Retinal pigment epithelial cell (primary cell): ENCODE data around the gene EXOSC7.
"Not testable (repeated sequence)": the region's sequence is repeated elsewhere in the genome, so short reads cannot be mapped to it uniquely, and the experiment has no call there.

Experiments
- DNase-seq: peaks from one replicate; pipeline ENCODE4 v3.0.0-alpha.2; 2010; ENCODE audit warnings: low read depth
- H3K4me3 ChIP-seq: 2 replicates; pipeline ENCODE4 v1.5.1; 2011; ENCODE audit warnings: mild to moderate bottlenecking, low read length, control low read depth, moderate library complexity
- TF ChIP-seq, protein P1 (sequence below): conservative IDR thresholded peaks from 2 replicates; pipeline ENCODE4 v1.5.1; 2011; ENCODE audit warnings: low read depth, low read length, control low read depth, inconsistent platforms

Gene EXOSC7

DNA sequence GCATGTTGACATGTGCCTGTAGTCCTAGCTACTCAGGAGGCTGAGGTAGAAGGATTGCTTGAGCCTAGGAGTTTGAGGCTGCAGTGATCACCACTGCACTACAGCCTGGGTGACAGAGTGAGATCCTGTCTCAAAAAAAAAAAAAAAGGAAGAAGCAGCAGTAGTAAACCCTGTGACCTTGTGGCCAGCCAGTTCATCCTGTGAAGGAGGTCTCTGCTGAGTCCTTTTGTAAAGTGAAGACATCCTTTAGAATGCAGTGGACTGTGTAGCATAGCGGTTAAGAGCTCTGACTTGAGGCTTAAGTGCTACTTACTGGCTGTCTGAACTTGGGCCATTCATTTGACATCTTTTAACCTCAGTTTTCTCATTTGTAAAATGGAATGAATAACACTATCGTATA, 8.3 kb downstream of the EXOSC7 start:
- no peak for DNase-seq

DNA sequence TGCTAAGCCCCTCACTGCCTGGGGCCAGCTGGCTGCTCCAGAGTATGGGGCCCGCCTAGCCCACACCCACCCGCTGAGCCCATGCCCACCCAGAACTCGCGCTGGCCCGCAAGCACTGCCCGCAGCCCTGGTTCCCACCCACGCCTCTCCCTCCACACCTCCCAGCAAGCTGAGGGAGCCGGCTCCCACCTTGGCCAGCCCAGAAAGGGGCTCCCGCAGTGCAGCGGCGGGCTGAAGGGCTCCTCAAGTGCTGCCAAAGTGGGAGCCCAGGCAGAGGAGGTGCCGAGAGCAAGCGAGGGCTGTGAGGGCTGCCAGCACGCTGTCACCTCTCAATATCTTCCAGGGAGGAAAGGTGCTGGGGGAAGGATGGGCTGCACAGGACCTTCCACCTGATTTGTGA, 10.3 kb downstream of the EXOSC7 start:
- H3K4me3 ChIP-seq = not testable (repeated sequence)

More for the DNA sequence above, 8.3 kb downstream of the EXOSC7 start:
- H3K4me3 ChIP-seq = no peak overlapping the region
- TF ChIP-seq, protein P1, sequence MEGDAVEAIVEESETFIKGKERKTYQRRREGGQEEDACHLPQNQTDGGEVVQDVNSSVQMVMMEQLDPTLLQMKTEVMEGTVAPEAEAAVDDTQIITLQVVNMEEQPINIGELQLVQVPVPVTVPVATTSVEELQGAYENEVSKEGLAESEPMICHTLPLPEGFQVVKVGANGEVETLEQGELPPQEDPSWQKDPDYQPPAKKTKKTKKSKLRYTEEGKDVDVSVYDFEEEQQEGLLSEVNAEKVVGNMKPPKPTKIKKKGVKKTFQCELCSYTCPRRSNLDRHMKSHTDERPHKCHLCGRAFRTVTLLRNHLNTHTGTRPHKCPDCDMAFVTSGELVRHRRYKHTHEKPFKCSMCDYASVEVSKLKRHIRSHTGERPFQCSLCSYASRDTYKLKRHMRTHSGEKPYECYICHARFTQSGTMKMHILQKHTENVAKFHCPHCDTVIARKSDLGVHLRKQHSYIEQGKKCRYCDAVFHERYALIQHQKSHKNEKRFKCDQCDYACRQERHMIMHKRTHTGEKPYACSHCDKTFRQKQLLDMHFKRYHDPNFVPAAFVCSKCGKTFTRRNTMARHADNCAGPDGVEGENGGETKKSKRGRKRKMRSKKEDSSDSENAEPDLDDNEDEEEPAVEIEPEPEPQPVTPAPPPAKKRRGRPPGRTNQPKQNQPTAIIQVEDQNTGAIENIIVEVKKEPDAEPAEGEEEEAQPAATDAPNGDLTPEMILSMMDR = no peak

DNA sequence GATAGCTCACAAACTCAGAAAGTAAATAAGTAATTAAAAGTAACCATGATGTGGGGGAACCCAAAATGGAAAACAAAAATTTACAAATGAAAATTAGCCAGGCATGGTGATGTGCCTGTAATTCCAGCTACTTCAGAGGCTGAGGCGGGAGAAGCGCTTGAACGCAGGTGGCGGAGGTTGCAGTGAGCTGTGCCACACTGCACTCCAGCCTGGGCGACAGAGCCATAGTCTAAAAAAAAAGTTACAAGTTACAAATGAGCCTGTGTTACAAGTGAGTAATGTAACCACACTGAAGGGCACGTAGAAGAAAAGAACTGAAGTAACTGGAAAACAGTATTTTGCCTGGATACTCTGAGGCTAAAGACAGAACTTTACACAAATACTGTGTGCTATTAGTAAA, 11.3 kb downstream of the EXOSC7 start:
- no peak for DNase-seq
- TF ChIP-seq, protein P1 = no peak
- H3K4me3 ChIP-seq = no peak overlapping the region

More for the DNA sequence above, 10.3 kb downstream of the EXOSC7 start:
- DNase-seq = not testable (repeated sequence)

DNA sequence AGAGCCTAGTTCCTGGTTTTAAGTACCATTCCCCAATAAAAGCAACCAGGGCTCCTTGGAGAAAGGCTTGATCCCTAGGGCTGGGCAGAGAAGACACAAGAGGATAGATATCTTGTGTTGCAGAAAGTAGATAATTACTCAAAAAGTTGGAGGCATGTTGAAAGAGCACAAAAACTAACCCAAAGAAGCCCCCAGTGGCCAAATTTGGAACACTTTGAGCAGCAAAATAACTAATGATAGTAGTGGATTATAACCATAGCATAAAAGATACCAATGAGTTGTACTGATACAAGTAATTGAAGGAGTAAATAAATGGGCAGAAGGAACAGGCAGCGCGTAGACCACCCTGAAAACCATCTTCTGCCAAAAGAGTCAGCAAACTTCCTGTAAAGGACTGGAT, 12.0 kb downstream of the EXOSC7 start:
- no peak overlapping the region for H3K4me3 ChIP-seq
- TF ChIP-seq, protein P1 = peak; percentile 59
- no peak for DNase-seq

DNA sequence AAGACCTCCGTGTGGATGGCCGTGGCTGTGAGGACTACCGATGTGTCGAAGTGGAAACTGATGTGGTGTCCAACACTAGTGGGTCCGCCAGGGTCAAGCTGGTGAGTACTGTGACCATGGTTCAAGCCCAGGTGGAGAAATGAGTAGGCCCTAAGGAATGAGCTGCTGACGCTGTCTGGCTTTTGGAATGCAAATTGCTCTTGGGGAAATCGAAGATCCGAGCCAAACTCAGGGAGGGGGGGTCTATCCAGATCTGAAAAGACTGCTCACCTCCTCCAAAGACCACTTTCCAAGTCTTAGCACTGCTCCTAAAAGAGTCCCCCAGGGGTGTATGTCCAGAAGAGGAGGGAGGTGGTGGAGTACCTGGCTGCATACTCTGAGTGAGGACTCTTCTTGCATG, 13.1 kb downstream of the EXOSC7 start:
- no peak for DNase-seq
- no peak overlapping the region for H3K4me3 ChIP-seq
- TF ChIP-seq, protein P1 = no peak

DNA sequence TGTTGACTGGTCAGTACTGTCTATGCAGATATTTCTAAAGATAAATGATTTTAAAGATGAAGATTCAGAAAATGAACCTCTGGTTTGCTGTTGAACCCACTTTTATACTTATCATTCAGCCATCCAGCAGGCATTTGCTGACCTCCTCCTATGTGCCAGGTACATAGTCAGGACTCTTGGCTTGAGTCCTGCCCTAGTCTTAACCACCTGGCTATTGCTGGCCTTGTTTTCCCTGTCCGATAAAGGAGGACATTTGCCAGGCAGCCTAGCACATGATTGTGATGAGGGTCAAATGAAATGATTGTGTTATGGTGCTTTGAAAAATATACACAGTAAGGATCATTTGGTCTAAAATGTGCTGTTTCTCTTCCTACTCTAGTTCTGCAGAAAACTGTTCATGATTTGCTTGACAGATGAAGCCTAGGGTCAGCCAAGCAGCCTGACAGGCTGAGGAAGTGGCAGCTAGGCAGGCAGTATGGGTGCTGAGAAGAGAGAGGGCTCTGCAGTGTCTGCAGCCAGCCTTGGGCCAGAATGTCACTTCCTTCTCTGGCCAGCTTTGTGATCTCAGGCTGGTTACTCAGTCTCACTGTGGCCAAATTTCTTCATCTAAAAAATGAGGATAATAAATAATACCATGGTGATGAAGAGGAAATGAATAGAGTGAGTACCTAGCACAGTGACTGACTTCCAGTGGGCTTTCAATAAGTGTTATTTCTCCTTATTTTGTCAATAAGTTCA, 13.8 kb downstream of the EXOSC7 start:
- TF ChIP-seq, protein P1 = no peak
- DNase-seq = no peak
- H3K4me3 ChIP-seq = no peak overlapping the region

DNA sequence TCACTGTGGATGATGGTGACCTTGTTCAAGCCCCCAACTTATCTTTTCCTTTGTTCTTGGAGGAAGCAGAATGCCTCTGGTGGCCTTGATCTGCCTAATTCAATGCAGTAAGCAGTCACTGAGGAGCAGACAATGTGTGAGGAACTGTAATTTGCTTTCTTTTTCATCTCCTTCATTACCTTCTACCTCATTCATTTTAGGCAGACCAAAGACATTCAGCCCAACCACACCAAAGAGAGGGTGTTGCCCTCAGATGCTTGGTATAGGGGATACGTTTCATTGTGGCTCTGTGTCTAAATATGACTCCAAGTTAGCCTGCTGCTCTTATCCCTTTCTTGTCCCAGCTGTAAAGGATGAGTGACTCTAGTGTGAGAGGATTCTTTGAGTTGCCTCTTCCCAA, 15.3 kb downstream of the EXOSC7 start:
- DNase-seq = no peak
- TF ChIP-seq, protein P1 = no peak
- H3K4me3 ChIP-seq = no peak overlapping the region
